AG09309 (cell line): ENCODE results near the gene NPR2.

Experiments
- DNase-seq: peaks from one replicate; pipeline ENCODE4 v3.0.0-alpha.2; 2010; ENCODE audit warnings: low read depth
- H3K4me3 ChIP-seq: 2 replicates; pipeline ENCODE4 v1.5.1; 2011; ENCODE audit warnings: mild to moderate bottlenecking, low read depth, low read length, moderate library complexity; ENCODE audit not compliant: control insufficient read depth
- TF ChIP-seq, protein P1 (sequence below): IDR thresholded peaks from 2 replicates; pipeline ENCODE4 v1.5.1; 2011; ENCODE audit warnings: mild to moderate bottlenecking, low read depth, low read length, inconsistent platforms; ENCODE audit not compliant: insufficient read depth, control insufficient read depth; ENCODE audit errors: missing control alignments

The NPR2 gene

DNA sequence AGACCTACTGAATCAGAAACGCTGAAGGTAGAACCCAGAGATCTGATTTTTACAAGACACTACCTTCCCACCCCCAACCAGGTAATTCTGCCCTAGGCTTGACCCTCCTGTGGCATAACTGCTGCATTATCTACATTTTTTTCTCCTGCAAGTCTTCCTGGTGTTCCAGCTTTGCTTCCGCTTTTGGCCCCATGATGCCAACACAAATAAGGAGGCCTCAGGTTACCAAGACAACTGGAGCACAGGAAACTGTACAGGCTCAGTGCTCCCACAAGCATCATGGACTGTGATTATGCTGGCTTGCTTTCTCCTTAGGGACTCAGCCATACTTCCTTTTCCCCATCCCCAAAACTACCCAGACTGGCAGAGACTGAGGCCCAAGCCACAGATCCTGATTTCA, 30.7 kb upstream of the NPR2 start:
- TF ChIP-seq, protein P1, sequence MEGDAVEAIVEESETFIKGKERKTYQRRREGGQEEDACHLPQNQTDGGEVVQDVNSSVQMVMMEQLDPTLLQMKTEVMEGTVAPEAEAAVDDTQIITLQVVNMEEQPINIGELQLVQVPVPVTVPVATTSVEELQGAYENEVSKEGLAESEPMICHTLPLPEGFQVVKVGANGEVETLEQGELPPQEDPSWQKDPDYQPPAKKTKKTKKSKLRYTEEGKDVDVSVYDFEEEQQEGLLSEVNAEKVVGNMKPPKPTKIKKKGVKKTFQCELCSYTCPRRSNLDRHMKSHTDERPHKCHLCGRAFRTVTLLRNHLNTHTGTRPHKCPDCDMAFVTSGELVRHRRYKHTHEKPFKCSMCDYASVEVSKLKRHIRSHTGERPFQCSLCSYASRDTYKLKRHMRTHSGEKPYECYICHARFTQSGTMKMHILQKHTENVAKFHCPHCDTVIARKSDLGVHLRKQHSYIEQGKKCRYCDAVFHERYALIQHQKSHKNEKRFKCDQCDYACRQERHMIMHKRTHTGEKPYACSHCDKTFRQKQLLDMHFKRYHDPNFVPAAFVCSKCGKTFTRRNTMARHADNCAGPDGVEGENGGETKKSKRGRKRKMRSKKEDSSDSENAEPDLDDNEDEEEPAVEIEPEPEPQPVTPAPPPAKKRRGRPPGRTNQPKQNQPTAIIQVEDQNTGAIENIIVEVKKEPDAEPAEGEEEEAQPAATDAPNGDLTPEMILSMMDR, result no peak
- H3K4me3 ChIP-seq, result no peak overlapping the region
- no peak for DNase-seq

DNA sequence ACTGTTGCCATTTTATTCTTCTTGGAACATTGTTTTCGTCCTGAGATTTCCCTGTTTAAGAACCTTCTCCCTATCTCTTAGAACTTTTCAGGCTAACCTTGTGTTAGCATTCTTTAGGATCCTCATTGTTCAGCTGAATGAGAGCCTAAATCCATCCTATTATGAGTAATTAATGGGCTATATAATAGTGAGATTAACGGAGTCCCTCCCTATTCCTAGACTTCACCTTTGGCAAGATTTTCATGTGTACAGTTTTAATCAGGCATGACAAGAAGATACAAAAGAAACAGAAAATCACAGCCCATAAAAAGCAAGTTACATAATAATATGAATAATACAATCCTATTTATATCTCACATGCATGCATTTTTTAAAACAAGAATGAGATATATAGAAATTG, 28.2 kb upstream of the NPR2 start:
- DNase-seq, result no peak
- no peak overlapping the region for H3K4me3 ChIP-seq
- TF ChIP-seq, protein P1, result no peak

DNA sequence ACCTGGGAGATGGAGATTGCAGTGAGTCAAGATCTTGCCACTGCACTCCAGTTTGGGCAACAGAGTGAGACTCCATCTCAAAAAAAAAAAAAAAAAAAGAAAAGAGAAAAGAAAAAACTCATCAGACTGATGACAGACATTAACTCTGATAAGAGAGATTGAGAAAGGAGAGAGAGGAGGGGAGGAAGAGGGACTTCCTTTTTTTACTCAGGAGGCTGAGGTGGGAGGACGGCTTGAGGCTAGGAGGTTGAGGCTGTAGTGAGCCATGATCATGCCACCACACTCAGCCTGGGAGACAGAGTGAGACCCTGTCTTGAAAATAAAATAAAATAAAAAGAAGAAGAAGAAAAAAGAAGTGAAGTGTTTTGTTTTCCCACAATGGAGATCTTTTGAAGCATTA, 27.6 kb upstream of the NPR2 start:
- no peak for DNase-seq
- H3K4me3 ChIP-seq, result no peak overlapping the region
- TF ChIP-seq, protein P1, result no peak

DNA sequence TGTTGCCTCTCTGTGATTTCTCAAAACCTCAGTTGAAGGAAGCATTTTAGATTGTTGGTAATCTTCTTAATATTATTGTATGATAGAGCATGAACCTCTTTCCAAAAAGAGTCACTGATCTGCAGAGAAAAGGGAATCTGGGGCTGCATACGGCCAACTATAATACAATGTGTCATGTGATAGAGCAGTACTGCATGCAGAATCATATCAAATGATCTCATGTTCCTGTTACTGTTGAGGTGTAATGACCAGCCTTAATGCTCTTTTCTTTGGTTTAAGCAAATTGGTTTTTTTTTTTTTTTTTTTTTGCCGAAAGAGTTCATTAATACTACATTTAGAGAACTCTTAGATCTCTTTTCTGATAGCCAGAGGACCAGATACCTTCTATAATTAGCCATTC, 24.4 kb upstream of the NPR2 start:
- no peak for DNase-seq
- TF ChIP-seq, protein P1, result no peak

DNA sequence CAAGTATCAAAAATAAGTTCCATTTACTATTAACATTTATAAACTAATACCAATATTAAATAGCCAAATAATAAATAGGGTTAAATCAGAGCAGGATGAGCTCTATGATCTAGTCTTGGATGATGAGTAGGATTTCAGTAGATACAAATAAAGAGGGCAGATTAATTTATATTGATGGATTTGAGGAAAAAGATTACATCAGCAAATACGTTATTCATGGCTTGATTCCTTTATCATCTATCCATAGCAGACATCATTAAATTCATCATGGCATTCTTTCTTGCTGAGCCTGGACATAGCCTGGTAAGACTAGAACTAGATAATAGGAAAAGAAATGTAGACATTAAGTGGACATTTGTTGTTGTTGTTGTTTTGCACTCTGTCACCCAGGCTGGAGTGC, 23.9 kb upstream of the NPR2 start:
- H3K4me3 ChIP-seq, result no peak overlapping the region
- TF ChIP-seq, protein P1, result no peak
- DNase-seq, result no peak

More for the DNA sequence above, 24.4 kb upstream of the NPR2 start:
- H3K4me3 ChIP-seq, result no peak overlapping the region

DNA sequence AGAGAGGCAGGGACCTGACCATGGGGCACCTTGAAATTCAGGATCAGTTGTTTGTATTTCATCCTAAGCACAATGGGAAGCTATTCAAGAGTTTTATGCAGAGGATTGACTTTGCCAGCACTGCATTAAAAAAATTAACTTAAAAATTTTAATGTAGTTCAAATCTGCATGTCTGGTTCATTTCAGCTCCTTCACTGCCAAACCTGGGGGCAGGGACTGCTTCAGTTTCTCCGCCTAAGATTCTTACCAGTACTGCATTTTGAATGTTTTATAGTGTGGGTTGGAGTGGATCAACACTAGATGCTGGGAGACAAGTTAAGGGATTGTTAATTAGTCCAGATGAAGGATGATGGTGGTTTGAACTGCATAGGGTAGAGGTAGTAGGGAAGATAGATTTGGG, 21.6 kb upstream of the NPR2 start:
- H3K4me3 ChIP-seq, result no peak overlapping the region
- no peak for DNase-seq
- TF ChIP-seq, protein P1, result no peak

DNA sequence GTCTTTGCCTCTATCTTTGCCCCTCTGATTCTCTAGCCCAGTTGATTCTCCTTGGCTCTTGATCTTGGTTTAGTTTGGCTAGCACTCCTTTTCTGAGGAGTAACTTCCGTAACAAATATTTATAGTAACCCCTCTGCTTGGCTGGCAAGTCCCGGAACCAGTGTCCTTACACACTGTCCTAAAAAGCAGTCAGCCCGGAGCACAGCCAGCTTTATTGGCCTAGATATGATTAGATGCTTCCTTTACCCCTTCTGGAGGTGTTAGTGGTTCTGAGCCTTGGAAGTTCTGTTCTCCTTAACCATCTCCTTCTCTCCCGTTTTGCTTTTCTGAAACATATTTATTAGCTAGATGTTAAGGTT, 20.3 kb upstream of the NPR2 start:
- H3K4me3 ChIP-seq, result no peak overlapping the region
- no peak for DNase-seq
- TF ChIP-seq, protein P1, result no peak
